Prostate gland (tissue), 2 donors: ENCODE data around the gene GRIK3. TPM values are rescaled to one million over a fixed set of nuclear protein-coding genes. Genes with fewer than 3 reads are reported as not detected.

Experiments
- DNase-seq: peaks from one replicate; pipeline ENCODE4 v3.0.0-alpha.2; 2019; ENCODE audit warnings: low spot score
- H3K27ac ChIP-seq, 2 donors: fragments of 200-600 bp; sonication (generic); 2 replicates each; pipeline ENCODE4 v1.5.1; 2017 to 2019
- H3K27me3 ChIP-seq: fragments of 200-600 bp; sonication (generic); replicated peaks from 2 replicates; pipeline ENCODE4 v1.5.1; 2019; ENCODE audit not compliant: insufficient read depth
- H3K36me3 ChIP-seq, 2 donors: fragments of 200-600 bp; sonication (generic); 1 replicate in 1 of 2; 2 replicates in 1 of 2; pipeline versions ENCODE4 v1.5.1 to v1.8.1; 2017 to 2019
- H3K4me1 ChIP-seq: fragments of 200-600 bp; sonication (generic); replicated peaks from 2 replicates; pipeline ENCODE4 v1.5.1; 2019
- H3K4me3 ChIP-seq, 2 donors: fragments of 200-600 bp; sonication (generic); 2 replicates each; pipeline ENCODE4 v1.5.1; 2017 to 2019
- H3K9me3 ChIP-seq: fragments of 200-600 bp; sonication (generic); 2 replicates; pipeline ENCODE4 v1.5.1; 2017
- CTCF ChIP-seq, 4 experiments: fragments of 200-600 bp in 2 of 4; fragments of 450-650 bp in 2 of 4; sonication (generic) in 2 of 4; IDR thresholded peaks; 1 replicate in 3 of 4; 2 replicates in 1 of 4; pipeline ENCODE4 v1.5.1; 2016 to 2019; ENCODE audit warnings: antibody characterized with exemption in 4 of 4, mild to moderate bottlenecking in 2 of 4, moderate library complexity in 2 of 4
- POLR2A ChIP-seq: fragments of 450-650 bp; IDR thresholded peaks from one replicate; pipeline ENCODE4 v1.6.1; 2016; ENCODE audit warnings: antibody characterized with exemption, mild to moderate bottlenecking
- POLR2AphosphoS5 ChIP-seq: sonication (generic); formaldehyde crosslinking; IDR thresholded peaks from one replicate; pipeline ENCODE4 v1.6.1; 2017; ENCODE audit warnings: antibody characterized with exemption
- WGBS: methylation state at CpG from one replicate; pipeline ENCODE4 v1.1.5; 2018; 5-methylcytosine and 5-hydroxymethylcytosine counted together
- intact Hi-C: fragments of 100-400 bp; cut with DNase I; formaldehyde crosslinking; loops from one replicate; pipeline ENCODE4 v1.14.2; 2022
- total RNA-seq, 2 donors: library from RNA; depleted of rRNA; stranded (reverse); fragments of >200 nt; gene quantifications; one replicate each; pipeline ENCODE4 v1.1.0, GENCODE V29; 2016

Gene GRIK3
- total RNA-seq, 2 donors from 2014 or later: 0.36 to 5.9 TPM

- Histone ChIP-seq H3K27me3 (peaks cover 8% of the 10 kb centered on the region), H3K9me3 (no peaks in the 10 kb centered on the region), H3K4me1 (no peaks in the 10 kb centered on the region), H3K27ac (no peak overlapping the region), H3K4me3 (no peak overlapping the region), H3K36me3 (no peaks in the 10 kb centered on the region)
- intact Hi-C loops: no loop called here
- TF ChIP-seq POLR2AphosphoS5 (no peak), CTCF (IDR thresholded peaks at IDR 0.05) (no peak), POLR2A (no peak)
- WGBS: 73% methylated on average over 7 of the region's 7 CpGs
- DNase-seq: no peak
Observed at GRCh38 chr1:37051346-37051745, 17.0 kb upstream of the GRIK3 start.

- 89% methylated on average over 17 of the region's 19 CpGs for WGBS
- TF ChIP-seq CTCF (IDR thresholded peaks at IDR 0.05) (no peak), POLR2AphosphoS5 (no peak), POLR2A (no peak)
- DNase-seq: no peak
Observed at GRCh38 chr1:37047542-37047941, 13.2 kb upstream of the GRIK3 start.

GRCh38 chr1:37043101-37043500, 8.8 kb upstream of the GRIK3 start:
- Histone ChIP-seq H3K27me3 (peaks cover 38% of the 10 kb centered on the region), H3K27ac (no peak overlapping the region), H3K4me3 (no peak overlapping the region), H3K4me1 (no peaks in the 10 kb centered on the region), H3K36me3 (no peaks in the 10 kb centered on the region), H3K9me3 (no peaks in the 10 kb centered on the region)
- WGBS: 62% methylated on average over 2 of the region's 2 CpGs
- DNase-seq: no peak
- intact Hi-C loops: no loop called here
- TF ChIP-seq CTCF (IDR thresholded peaks at IDR 0.05): no peak
- TF ChIP-seq POLR2A: no peak
- no peak for TF ChIP-seq POLR2AphosphoS5

More at GRCh38 chr1:37047542-37047941, 13.2 kb upstream of the GRIK3 start:
- Histone ChIP-seq H3K36me3 (no peaks in the 10 kb centered on the region), H3K4me1 (no peaks in the 10 kb centered on the region), H3K27ac (no peak overlapping the region), H3K27me3 (peaks cover 18% of the 10 kb centered on the region), H3K4me3 (no peak overlapping the region), H3K9me3 (no peaks in the 10 kb centered on the region)
- intact Hi-C loops: no loop called here

GRCh38 chr1:37042506-37042905, 8.2 kb upstream of the GRIK3 start:
- H3K36me3 ChIP-seq: no peaks in the 10 kb centered on the region
- H3K9me3 ChIP-seq: no peaks in the 10 kb centered on the region
- 48% methylated on average over 6 of the region's 6 CpGs for WGBS
- no peak for TF ChIP-seq POLR2AphosphoS5
- no peak for TF ChIP-seq CTCF (IDR thresholded peaks at IDR 0.05)
- no peak for TF ChIP-seq POLR2A
- no peak overlapping the region for H3K4me3 ChIP-seq
- no peak for DNase-seq
- H3K27ac ChIP-seq: no peak overlapping the region
- intact Hi-C loops: no loop called here
- H3K4me1 ChIP-seq: no peaks in the 10 kb centered on the region
- peaks cover 40% of the 10 kb centered on the region for H3K27me3 ChIP-seq

GRCh38 chr1:37041483-37041882, 7.2 kb upstream of the GRIK3 start:
- TF ChIP-seq CTCF (IDR thresholded peaks at IDR 0.05): no peak
- TF ChIP-seq POLR2AphosphoS5: no peak
- TF ChIP-seq POLR2A: no peak
- no peak for DNase-seq
- Histone ChIP-seq H3K27ac (no peak overlapping the region), H3K9me3 (no peaks in the 10 kb centered on the region), H3K27me3 (peaks cover 38% of the 10 kb centered on the region), H3K36me3 (no peaks in the 10 kb centered on the region), H3K4me3 (no peak overlapping the region), H3K4me1 (no peaks in the 10 kb centered on the region)
- intact Hi-C loops: no loop called here
- 65% methylated on average over 2 of the region's 2 CpGs for WGBS
